Mucosa of stomach (tissue), 1 donor: ENCODE data around the gene SHC3.

ENCODE experiments used
- H3K27me3 ChIP-seq: one replicate; pipeline ENCODE4 v1.7.0; 2013; ENCODE audit warnings: mild to moderate bottlenecking, low read length; ENCODE audit not compliant: control insufficient read depth, insufficient read depth
- H3K36me3 ChIP-seq: one replicate; pipeline ENCODE4 v1.7.0; 2013; ENCODE audit warnings: low read length; ENCODE audit not compliant: control insufficient read depth, insufficient read depth
- H3K4me1 ChIP-seq: one replicate; pipeline ENCODE4 v1.7.0; 2013; ENCODE audit warnings: mild to moderate bottlenecking, low read length; ENCODE audit not compliant: control insufficient read depth, insufficient read depth
- H3K4me3 ChIP-seq: one replicate; pipeline ENCODE4 v1.7.0; 2013; ENCODE audit warnings: low read length
- H3K9ac ChIP-seq: one replicate; pipeline ENCODE4 v1.7.0; 2013; ENCODE audit warnings: mild to moderate bottlenecking, low read length, moderate library complexity
- H3K9me3 ChIP-seq: one replicate; pipeline ENCODE4 v1.7.0; 2013; ENCODE audit warnings: mild to moderate bottlenecking, low read length, moderate library complexity; ENCODE audit not compliant: control insufficient read depth
- donor health status: Pancreatic carcinoma.

Gene SHC3

GRCh38 chr9:88976890-88977257 is 201.7 kb downstream of the SHC3 start:
- H3K27me3 ChIP-seq = no peaks in the 10 kb centered on the region
- no peak overlapping the region for H3K9ac ChIP-seq
- H3K4me1 ChIP-seq = no peaks in the 10 kb centered on the region
- no peaks in the 10 kb centered on the region for H3K36me3 ChIP-seq
- no peak overlapping the region for H3K4me3 ChIP-seq
- H3K9me3 ChIP-seq = no peaks in the 10 kb centered on the region

GRCh38 chr9:88975966-88976889 is 202.4 kb downstream of the SHC3 start:
- Histone ChIP-seq H3K9me3 (no peaks in the 10 kb centered on the region), H3K4me1 (no peaks in the 10 kb centered on the region), H3K4me3 (no peak overlapping the region), H3K9ac (no peak overlapping the region), H3K27me3 (no peaks in the 10 kb centered on the region), H3K36me3 (no peaks in the 10 kb centered on the region)

- Histone ChIP-seq H3K27me3 (no peaks in the 10 kb centered on the region), H3K9ac (no peak overlapping the region), H3K4me1 (no peaks in the 10 kb centered on the region), H3K4me3 (no peak overlapping the region), H3K9me3 (no peaks in the 10 kb centered on the region), H3K36me3 (no peaks in the 10 kb centered on the region)
Observed at GRCh38 chr9:88974641-88975040, 204.0 kb downstream of the SHC3 start.

DNA sequence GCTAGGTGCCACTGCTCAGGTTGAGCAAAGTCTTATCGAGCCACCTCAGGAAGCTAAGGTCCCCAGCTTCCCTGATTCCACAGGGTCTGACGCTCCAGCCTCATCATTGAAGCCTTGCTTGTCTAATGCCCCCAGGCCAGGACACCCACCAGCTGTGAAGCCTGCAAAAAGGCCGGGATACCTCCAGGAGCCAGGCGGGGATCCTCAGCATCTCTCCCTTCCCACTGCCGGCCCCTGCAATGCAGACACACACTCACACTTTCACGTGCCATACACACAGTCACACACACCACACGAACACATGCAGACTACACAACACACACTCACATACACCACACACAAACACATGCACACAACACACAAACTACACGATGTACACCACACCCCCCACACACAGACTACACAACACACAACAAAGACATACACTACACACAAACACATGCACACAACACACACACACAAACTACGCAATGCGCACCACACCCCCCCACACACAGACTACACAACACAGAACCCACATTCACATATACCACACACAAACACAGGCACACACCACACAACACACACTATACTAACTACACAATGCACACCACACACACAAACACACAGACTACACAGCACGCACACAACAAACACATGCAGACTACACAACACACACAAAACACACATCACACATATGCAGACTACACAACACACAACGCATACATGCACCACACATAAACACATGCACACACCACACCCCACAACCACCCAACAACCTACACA is 205.2 kb downstream of the SHC3 start:
- Histone ChIP-seq H3K9ac (no peak overlapping the region), H3K36me3 (no peaks in the 10 kb centered on the region), H3K4me1 (no peaks in the 10 kb centered on the region), H3K4me3 (no peak overlapping the region), H3K27me3 (no peaks in the 10 kb centered on the region), H3K9me3 (no peaks in the 10 kb centered on the region)

DNA sequence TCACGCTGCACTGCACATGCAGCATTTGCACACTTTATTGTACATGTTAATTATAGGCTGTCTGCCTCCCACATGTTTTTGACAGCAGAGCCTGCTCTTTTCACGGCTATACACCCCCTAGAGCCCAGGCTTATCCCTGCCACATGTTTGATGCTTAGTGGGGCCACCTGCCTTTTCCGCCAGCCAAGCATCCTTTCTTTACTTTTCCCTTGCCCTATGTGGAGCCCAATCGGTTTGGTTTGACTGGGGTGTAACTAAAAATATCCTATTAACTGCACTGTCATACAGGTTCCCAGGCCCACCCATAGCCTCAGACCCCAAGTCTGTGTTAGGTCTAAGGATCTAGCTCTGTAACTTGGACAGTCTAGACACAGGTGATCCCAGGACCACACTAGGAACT is 206.2 kb downstream of the SHC3 start:
- Histone ChIP-seq H3K36me3 (no peaks in the 10 kb centered on the region), H3K9ac (no peak overlapping the region), H3K4me3 (no peak overlapping the region), H3K4me1 (no peaks in the 10 kb centered on the region), H3K9me3 (no peaks in the 10 kb centered on the region), H3K27me3 (no peaks in the 10 kb centered on the region)

- no peaks in the 10 kb centered on the region for H3K27me3 ChIP-seq
- no peaks in the 10 kb centered on the region for H3K4me1 ChIP-seq
- H3K4me3 ChIP-seq = no peak overlapping the region
- no peaks in the 10 kb centered on the region for H3K9me3 ChIP-seq
- H3K36me3 ChIP-seq = no peaks in the 10 kb centered on the region
- no peak overlapping the region for H3K9ac ChIP-seq
Observed at GRCh38 chr9:88971131-88971960, 207.3 kb downstream of the SHC3 start.

GRCh38 chr9:88969646-88970373 is 208.8 kb downstream of the SHC3 start:
- no peaks in the 10 kb centered on the region for H3K4me1 ChIP-seq
- H3K9ac ChIP-seq = no peak overlapping the region
- H3K36me3 ChIP-seq = no peaks in the 10 kb centered on the region
- no peaks in the 10 kb centered on the region for H3K27me3 ChIP-seq
- no peak overlapping the region for H3K4me3 ChIP-seq
- no peaks in the 10 kb centered on the region for H3K9me3 ChIP-seq

GRCh38 chr9:88968799-88969198 is 209.8 kb downstream of the SHC3 start:
- no peaks in the 10 kb centered on the region for H3K36me3 ChIP-seq
- no peaks in the 10 kb centered on the region for H3K4me1 ChIP-seq
- H3K27me3 ChIP-seq = no peaks in the 10 kb centered on the region
- H3K9me3 ChIP-seq = no peaks in the 10 kb centered on the region
- H3K9ac ChIP-seq = no peak overlapping the region
- no peak overlapping the region for H3K4me3 ChIP-seq

- Histone ChIP-seq H3K9me3 (no peaks in the 10 kb centered on the region), H3K4me3 (no peak overlapping the region), H3K4me1 (no peaks in the 10 kb centered on the region), H3K27me3 (no peaks in the 10 kb centered on the region), H3K36me3 (no peaks in the 10 kb centered on the region), H3K9ac (no peak overlapping the region)
Observed at GRCh38 chr9:88966894-88967676, 211.5 kb downstream of the SHC3 start.

DNA sequence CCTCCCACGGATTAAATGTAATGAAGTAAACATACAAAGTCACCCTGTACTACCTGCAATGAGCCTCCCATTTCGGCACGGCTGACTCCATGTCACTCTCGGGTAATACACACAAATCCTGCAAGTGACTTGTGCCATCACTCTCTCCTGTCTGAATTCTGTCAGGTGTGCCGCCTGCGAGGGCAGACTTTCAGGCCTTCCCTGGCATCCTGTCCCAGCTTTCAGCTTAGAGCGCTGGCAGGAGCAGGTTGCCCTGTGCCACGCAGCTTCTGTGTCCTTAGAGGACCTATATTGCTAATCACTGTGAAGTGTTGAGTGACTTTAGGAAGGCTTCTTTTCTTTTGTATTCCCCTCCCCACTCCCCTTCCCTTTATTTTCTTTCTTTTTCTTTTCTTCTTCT is 213.1 kb downstream of the SHC3 start:
- Histone ChIP-seq H3K27me3 (no peaks in the 10 kb centered on the region), H3K9ac (no peak overlapping the region), H3K4me1 (no peaks in the 10 kb centered on the region), H3K36me3 (no peaks in the 10 kb centered on the region), H3K9me3 (no peaks in the 10 kb centered on the region), H3K4me3 (no peak overlapping the region)

GRCh38 chr9:88960632-88961031 is 218.0 kb downstream of the SHC3 start:
- Histone ChIP-seq H3K9ac (no peak overlapping the region), H3K36me3 (no peaks in the 10 kb centered on the region), H3K4me1 (no peaks in the 10 kb centered on the region), H3K9me3 (no peaks in the 10 kb centered on the region), H3K27me3 (no peaks in the 10 kb centered on the region), H3K4me3 (no peak overlapping the region)
